Panc1 (cell line): Measurements from ENCODE around the gene SETD3. TPM values are rescaled to one million over a fixed set of nuclear protein-coding genes. Genes with fewer than 3 reads are reported as not detected.
A peak's percentile ranks its signal among the peaks of the same experiment; 100 is the strongest.

Experiments
- ATAC-seq: fragments of 200-7000 bp; cut with Tn5 transposase; 2 replicates; pipeline ENCODE4 v1.9.1; 2020; ENCODE audit warnings: mild to moderate bottlenecking, moderate library complexity
- BruUV-seq: library from RNA; stranded (reverse); fragments of 400-500 nt; replicated peaks from 2 replicates; lab custom pipeline; 2021; lab: Mats Ljungman, UMichigan
- CTCF ChIA-PET: fragments of 300-600 bp; sonication (Branson Sonifier 250); formaldehyde crosslinking; loops from one replicate; lab custom pipeline; 2022; ENCODE audit warnings: antibody characterized with exemption; lab: Charles Lee
- POLR2A ChIA-PET: fragments of 300-600 bp; sonication (Branson Sonifier 250); formaldehyde crosslinking; loops from one replicate; lab custom pipeline; 2022; ENCODE audit warnings: antibody characterized with exemption; lab: Charles Lee
- DNase-seq: peaks from one replicate; pipeline ENCODE4 v3.0.0-alpha.2; 2010; ENCODE audit warnings: low read depth, low spot score
- H3K27ac ChIP-seq: 2 replicates; pipeline ENCODE4 v1.5.1; 2011; ENCODE audit warnings: mild to moderate bottlenecking, low read length, inconsistent platforms
- H3K27me3 ChIP-seq: fragments of 200-500 bp; sonication (Bioruptor generic); 2 replicates; pipeline ENCODE4 v1.6.0; 2014; ENCODE audit warnings: low read length, inconsistent platforms; ENCODE audit not compliant: control insufficient read depth, insufficient read depth
- H3K36me3 ChIP-seq: fragments of 200-500 bp; sonication (Bioruptor generic); 2 replicates; pipeline ENCODE4 v1.5.1; 2014; ENCODE audit warnings: inconsistent platforms, mild to moderate bottlenecking, low read length, moderate library complexity; ENCODE audit not compliant: control insufficient read depth, insufficient read depth
- H3K4me1 ChIP-seq: 2 replicates; pipeline ENCODE4 v1.5.1; 2011; ENCODE audit warnings: inconsistent platforms, mild to moderate bottlenecking, low read length, moderate library complexity; ENCODE audit not compliant: control insufficient read depth, insufficient read depth
- H3K4me3 ChIP-seq, 2 experiments: 2 replicates each; pipeline ENCODE4 v1.5.1; 2011 to 2012; ENCODE audit warnings: low read depth in 2 of 2, low read length in 2 of 2, mild to moderate bottlenecking in 2 of 2, inconsistent platforms in 1 of 2, moderate library complexity in 1 of 2
- H3K9me3 ChIP-seq: fragments of 200-500 bp; sonication (Bioruptor generic); 2 replicates; pipeline ENCODE4 v1.5.1; 2014; ENCODE audit warnings: low read depth, mild to moderate bottlenecking, inconsistent platforms, low read length, moderate library complexity; ENCODE audit not compliant: control insufficient read depth, insufficient read depth
- POLR2AphosphoS5 ChIP-seq: IDR thresholded peaks from 2 replicates; pipeline ENCODE4 v1.6.1; 2012; ENCODE audit warnings: mild to moderate bottlenecking, low read depth, low read length, moderate library complexity
- SIN3A ChIP-seq: IDR thresholded peaks from 2 replicates; pipeline ENCODE4 v1.6.1; 2012; ENCODE audit warnings: low read depth, mild to moderate bottlenecking, low read length, moderate library complexity, borderline replicate concordance; ENCODE audit not compliant: insufficient read depth
- TCF7L2 ChIP-seq: IDR thresholded peaks from 2 replicates; pipeline ENCODE4 v1.6.1; 2011; ENCODE audit warnings: mild to moderate bottlenecking, low read depth, low read length, inconsistent platforms
- in situ Hi-C: cut with HindIII; loops from 2 replicates; pipeline ENCODE4 v1.10.0; 2016; ENCODE audit warnings: low sequenced_read_pairs, low pct_unique_long_range_greater_than_20kb
- intact Hi-C: fragments of 100-400 bp; cut with micrococcal nuclease; formaldehyde crosslinking; loops from one replicate; pipeline ENCODE4 v1.10.0; 2022; ENCODE audit not compliant: unreplicated experiment
- total RNA-seq: library from RNA; stranded (reverse); gene quantifications from one replicate; pipeline ENCODE4 v1.2.1, GENCODE V29; 2021; ENCODE audit not compliant: unreplicated experiment
- TF ChIP-seq, protein P1 (sequence below): fragments of 450-650 bp; IDR thresholded peaks from 2 replicates; pipeline ENCODE4 v1.5.1; 2017; ENCODE audit warnings: mild to moderate bottlenecking
- TF ChIP-seq, protein P2 (sequence below), 2 experiments: IDR thresholded peaks; 2 replicates each; pipeline ENCODE4 v1.6.1; 2011 to 2012; ENCODE audit warnings: low read depth in 2 of 2, control low read depth in 1 of 2, low read length in 1 of 2, mild to moderate bottlenecking in 1 of 2, moderate library complexity in 1 of 2; ENCODE audit not compliant: insufficient read depth in 1 of 2

Gene SETD3
- total RNA-seq, 1 experiment from 2014 or later: 51.1 TPM

DNA sequence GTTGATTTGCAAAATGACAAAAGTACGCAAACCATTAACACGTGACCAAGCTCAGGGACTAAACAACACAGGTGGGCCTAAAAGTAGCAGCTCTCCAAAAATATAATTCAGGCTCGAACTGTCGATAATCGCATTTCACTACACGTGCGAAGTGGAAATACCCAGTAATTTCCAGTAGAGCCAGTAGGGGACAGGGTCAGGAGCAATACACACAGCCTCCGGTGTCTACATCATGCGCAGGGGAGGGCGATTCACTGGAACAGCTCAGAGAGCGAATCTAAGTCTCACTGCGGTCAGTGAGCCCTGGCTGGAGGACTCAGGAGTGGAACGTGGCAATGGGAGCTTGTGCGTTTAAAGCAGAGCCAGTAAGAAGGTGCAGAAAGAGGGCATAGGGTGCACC, 40.4 kb downstream of the SETD3 start:
- no peak overlapping the region for H3K4me3 ChIP-seq
- ChIA-PET CTCF (no interaction called here), POLR2A (no interaction called here)
- H3K36me3 ChIP-seq: no peaks in the 10 kb centered on the region; the same call in 1 of the 2 replicates
- TF ChIP-seq, protein P1, sequence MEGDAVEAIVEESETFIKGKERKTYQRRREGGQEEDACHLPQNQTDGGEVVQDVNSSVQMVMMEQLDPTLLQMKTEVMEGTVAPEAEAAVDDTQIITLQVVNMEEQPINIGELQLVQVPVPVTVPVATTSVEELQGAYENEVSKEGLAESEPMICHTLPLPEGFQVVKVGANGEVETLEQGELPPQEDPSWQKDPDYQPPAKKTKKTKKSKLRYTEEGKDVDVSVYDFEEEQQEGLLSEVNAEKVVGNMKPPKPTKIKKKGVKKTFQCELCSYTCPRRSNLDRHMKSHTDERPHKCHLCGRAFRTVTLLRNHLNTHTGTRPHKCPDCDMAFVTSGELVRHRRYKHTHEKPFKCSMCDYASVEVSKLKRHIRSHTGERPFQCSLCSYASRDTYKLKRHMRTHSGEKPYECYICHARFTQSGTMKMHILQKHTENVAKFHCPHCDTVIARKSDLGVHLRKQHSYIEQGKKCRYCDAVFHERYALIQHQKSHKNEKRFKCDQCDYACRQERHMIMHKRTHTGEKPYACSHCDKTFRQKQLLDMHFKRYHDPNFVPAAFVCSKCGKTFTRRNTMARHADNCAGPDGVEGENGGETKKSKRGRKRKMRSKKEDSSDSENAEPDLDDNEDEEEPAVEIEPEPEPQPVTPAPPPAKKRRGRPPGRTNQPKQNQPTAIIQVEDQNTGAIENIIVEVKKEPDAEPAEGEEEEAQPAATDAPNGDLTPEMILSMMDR: peak; percentile 11; the same call in 1 of the 2 replicates
- TF ChIP-seq TCF7L2: no peak
- no peaks in the 10 kb centered on the region for H3K9me3 ChIP-seq
- no peak for DNase-seq
- intact Hi-C loops: no loop called here
- in situ Hi-C loops: no loop called here
- BruUV-seq: no TSS peak
- H3K27ac ChIP-seq: no peak overlapping the region
- no peak for ATAC-seq
- H3K27me3 ChIP-seq: no peaks in the 10 kb centered on the region
- H3K4me1 ChIP-seq: no peaks in the 10 kb centered on the region

DNA sequence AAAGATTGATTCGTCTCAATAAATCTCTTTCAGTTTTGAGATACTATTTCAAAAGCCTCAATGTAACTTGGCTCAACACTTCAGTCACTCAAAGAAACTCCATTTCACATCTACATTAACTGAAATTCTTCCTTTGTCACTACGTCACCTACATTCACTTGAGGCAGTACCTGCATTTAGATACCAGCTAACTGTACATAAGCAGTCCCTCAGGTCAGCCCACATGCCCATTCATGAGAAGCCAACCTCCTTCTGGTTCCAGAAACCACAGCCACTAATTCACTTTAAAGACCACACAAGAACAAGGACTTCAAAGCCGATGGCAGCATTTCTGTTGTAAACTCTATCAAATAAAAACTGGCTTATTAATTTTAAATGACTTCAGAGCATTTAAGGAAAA, 43.0 kb downstream of the SETD3 start:
- intact Hi-C loops (no loop called here), in situ Hi-C loops (no loop called here)
- no peaks in the 10 kb centered on the region for H3K27me3 ChIP-seq
- H3K36me3 ChIP-seq: no peaks in the 10 kb centered on the region; the same call in 1 of the 2 replicates
- CTCF ChIA-PET: no interaction called here
- BruUV-seq: no TSS peak
- POLR2A ChIA-PET: no interaction called here
- no peaks in the 10 kb centered on the region for H3K4me1 ChIP-seq
- ATAC-seq (no peak), DNase-seq (no peak)
- H3K27ac ChIP-seq: no peak overlapping the region
- H3K4me3 ChIP-seq: no peak overlapping the region
- no peak for TF ChIP-seq TCF7L2
- TF ChIP-seq, protein P1: no peak
- TF ChIP-seq, protein P2, sequence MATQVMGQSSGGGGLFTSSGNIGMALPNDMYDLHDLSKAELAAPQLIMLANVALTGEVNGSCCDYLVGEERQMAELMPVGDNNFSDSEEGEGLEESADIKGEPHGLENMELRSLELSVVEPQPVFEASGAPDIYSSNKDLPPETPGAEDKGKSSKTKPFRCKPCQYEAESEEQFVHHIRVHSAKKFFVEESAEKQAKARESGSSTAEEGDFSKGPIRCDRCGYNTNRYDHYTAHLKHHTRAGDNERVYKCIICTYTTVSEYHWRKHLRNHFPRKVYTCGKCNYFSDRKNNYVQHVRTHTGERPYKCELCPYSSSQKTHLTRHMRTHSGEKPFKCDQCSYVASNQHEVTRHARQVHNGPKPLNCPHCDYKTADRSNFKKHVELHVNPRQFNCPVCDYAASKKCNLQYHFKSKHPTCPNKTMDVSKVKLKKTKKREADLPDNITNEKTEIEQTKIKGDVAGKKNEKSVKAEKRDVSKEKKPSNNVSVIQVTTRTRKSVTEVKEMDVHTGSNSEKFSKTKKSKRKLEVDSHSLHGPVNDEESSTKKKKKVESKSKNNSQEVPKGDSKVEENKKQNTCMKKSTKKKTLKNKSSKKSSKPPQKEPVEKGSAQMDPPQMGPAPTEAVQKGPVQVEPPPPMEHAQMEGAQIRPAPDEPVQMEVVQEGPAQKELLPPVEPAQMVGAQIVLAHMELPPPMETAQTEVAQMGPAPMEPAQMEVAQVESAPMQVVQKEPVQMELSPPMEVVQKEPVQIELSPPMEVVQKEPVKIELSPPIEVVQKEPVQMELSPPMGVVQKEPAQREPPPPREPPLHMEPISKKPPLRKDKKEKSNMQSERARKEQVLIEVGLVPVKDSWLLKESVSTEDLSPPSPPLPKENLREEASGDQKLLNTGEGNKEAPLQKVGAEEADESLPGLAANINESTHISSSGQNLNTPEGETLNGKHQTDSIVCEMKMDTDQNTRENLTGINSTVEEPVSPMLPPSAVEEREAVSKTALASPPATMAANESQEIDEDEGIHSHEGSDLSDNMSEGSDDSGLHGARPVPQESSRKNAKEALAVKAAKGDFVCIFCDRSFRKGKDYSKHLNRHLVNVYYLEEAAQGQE (IDR thresholded peaks at IDR 0.05; ENCODE audit: insufficient read depth in 1 of 2, low read depth in 2 of 2, low read length in 1 of 2): no peak
- TF ChIP-seq POLR2AphosphoS5: no peak
- TF ChIP-seq SIN3A: no peak
- no peaks in the 10 kb centered on the region for H3K9me3 ChIP-seq
